HG03103 (cell line): Measurements from ENCODE around the gene CAMK2G.

Source experiments
- ATAC-seq: cut with Tn5 transposase; IDR thresholded peaks from one replicate; pipeline ENCODE4 v1.9.1; 2021; ENCODE audit warnings: low read depth; ENCODE audit not compliant: unreplicated experiment

CAMK2G gene

DNA sequence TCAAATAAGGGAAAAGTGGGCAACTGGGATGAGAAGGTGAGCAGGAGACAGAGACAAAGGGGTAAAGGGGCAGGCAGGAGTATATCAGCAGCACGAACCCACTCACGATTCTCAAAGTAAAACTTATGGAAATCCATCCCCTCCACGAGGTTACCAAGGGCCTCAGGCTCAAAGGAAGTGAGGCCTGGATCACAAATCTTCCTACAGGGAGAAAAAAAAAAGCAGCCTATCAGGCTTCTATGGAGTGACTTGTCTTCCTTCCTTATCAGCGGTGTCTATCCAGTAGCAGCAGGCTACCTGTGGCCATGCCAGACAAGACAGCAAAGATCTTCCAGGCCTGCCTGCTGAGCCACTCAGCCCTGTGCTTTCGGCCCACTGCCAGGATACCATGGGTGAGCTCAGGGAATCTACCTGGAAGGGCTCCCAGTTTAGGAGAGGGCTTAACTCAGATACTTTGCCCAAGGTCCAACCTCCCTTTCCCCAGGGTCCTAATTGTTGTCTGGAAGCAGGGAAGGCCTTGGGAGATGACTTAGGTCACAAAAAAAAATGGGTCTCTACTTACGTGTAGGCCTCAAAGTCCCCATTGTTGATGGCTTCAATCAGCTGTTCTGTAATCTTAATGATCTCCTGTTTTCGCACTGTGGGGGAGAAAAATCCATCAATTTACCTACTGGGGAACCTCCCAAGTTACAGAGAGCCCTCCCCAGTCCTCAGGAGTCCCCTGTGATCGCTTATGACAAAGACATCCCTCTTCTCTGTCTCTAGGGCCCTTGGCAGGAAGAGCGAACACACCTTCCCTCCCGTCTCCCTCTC lies 57.2 kb downstream of the CAMK2G start:
- no peak for ATAC-seq

DNA sequence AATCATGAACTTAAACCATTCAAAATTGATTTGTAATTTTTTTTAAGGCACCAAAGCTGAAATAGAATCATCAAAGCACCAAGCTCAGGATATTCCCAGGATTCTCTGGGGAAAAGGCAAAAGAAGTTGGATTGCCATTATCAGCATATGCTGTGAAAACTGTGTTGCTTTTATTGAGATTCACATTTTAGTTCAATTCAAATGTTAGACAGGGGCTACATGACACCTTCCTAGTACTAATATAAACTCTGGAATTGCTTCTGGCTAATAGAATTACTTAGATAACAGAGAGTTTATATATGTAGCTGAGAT lies 58.7 kb downstream of the CAMK2G start:
- no peak for ATAC-seq

DNA sequence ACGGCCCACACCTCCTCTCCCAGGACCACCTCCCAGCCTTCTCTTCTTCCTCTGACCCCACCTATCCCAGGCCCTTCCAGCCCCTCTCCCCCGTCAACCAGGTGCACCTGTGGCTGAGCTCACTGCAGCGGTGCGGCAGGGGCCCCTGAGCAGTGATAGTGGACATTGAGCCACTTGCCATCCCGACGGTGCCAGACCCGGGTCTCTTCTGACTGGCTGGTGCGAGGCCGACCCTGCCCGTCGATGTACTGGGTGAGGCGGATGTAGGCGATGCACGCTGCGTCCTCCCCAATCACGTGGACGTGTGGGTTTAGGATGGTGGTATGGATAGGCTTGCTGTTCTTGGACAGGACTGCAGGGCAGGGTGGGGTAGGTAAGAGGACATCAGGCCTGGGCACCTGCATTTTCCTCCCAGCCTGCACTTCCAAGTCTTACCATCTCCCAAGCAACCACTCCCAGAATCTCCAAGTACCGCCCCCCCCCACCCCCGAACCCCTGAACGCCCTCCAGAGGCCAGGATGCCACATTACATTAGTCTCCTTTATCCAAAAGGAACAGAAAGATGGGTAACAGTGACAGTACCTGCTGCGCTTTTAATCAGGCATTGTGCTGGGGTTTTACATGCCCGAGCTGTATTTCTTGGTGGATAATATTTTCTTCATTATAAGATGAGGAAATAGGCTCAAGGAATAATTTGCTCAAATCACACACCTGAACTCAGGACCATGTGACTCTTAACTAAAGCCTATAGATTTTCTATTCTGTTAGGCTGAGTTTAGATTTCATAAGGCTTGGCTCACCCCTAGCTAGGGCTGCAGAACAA lies 59.2 kb downstream of the CAMK2G start:
- no peak for ATAC-seq

DNA sequence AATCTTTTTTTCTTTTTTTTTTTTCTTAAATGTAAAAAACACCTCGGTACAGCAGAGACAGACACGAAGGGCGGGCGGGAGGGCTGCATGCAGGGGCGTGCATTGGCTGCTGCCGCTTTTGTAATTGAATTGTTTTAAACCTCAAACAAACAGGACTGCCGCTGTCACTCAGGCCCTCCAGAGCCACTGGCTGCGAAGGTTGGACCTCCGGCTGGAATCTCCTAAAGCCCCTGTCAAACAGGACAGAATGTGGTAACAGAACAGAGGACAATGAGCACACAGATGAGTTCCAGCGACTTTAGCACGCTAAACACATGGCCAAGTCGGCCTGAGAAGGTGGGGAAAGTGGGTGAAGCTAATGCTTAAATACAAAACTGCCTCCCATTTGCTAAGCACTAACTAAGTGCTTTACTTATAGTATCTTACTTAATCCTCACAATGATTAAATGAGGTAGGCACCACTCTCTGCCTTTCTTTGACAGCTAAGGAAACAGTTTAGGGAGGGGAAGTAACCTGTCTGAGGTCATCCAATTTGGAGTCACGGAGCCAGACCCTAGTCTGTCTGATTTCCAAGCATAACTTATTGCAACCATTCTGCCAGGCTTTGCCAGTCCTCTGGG lies 60.0 kb downstream of the CAMK2G start:
- no peak for ATAC-seq

DNA sequence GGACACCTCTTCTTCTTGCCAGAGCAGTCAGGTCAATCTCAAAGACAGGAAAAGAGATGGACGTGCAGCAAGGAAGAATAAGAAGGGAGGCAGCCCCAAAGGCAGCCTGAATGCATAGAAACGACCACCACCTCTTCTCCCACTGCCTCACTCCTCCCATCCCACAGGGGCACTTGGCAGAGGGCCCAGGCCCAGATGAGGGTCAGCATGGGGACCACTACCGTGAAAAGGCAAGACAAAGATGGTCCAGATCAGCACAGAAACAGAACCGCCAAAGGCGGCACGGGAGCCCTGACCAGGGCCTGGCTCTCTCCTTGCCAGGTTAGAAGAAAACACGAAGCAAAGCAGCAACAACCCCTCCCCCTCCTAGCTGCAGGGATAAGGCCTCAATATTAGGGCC lies 61.0 kb downstream of the CAMK2G start:
- ATAC-seq: no peak

DNA sequence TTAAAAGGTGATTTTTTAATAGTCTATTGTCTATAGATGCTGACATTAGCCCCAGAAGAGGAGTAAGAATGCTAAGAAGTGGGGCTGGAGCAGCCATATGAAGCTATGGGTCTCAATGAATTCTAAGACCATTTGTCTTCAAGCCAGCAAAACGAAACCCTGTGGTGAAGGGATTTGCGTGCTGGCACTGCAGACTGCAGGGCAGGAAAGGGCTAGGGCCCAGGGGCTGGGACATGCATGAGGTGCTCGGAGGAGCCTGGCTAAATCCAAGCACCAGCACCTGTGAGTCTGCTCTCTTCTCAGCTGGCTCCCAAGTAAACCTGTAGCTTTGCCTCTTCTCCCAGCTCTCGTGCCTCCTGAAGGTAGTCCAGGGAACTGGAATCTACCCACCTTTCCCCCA lies 61.7 kb downstream of the CAMK2G start:
- no peak for ATAC-seq

DNA sequence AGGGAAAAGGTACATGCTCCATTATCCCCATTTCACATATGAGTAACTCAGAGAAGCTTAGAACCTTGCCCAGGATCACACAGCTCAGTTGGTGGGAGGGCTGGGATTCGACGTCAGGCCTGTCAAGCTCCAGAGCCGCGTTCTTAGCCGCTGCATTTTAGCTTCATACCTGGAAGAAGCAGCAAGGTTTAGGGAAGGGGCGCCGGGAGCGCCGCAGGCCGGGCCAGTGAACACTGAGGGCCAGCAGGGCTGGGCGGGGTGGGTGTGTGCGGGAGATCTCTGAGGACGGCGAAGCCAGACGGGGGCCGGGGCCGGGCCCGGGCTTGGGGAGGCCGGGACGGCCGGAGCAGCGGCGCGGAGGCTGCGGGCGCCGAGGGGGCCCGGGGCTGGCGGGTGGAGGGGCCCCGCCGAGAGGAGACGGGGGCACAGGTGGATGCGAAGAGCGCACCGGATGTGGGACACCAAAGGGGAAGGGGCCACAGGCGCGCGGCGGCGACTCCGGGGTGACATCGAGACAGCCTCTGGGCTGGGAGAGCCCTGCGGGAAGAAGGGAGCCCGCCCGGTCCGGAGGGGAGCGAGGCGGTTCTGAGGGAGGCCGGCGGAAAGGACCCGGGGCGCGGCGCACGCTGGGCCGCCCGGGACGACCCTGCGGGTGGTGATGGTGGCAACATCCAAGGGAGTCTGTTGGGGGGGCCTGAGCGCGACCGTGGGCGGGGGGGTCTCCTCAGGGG lies 63.5 kb downstream of the CAMK2G start:
- peak; percentile 27 for ATAC-seq

DNA sequence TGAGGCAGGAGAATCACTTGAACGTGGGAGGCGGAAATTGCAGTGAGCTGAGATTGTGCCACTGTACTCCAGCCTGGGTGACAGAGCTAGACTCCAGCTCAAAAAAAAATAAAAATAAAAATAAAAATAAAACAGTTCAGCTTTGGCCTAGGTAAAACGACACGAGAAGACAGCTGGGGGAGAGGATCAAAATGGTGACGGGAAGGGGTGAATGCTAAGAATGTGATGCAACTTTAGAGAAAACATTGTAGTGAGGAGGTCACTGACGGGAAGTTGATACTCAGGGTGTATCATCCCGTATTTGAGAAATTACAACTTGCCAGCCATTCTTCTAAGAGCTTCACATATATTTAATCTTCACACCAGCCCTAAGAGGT lies 64.0 kb downstream of the CAMK2G start:
- ATAC-seq: no peak

DNA sequence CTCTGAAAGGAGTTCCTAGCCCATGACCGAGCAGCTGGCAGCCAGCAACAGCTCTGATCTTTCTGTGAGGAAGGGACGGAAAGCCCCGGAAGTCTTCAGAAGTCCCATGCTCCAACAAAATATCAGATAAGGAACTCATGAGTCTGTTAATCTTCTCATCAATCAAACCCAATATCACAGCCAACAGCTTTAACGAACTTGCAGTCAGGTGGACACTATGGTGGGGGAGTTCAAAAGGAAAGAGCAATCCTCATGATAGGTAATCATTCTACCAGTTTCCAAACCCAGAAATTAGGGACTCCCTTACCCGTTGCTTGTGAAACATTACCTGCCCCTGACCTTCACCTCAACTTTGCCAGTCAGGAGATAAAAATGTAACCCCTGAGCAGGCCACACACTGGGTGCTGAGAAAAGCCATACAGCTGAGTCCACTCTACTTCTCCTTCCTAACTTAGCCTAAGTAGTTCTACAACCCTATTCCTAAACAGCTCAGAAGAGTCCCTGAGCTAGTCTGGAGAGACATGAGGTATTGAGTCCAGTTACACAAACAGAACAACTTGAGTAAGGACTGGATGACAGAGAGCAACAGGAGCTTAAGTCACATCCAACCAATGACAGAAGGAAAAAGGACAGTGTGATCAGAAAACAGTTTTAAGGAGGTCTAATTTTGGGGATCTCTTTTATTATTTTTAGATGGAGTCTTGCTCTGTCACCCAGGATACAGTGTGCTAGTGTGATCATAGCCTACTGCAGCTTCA lies 65.1 kb downstream of the CAMK2G start:
- no peak for ATAC-seq

DNA sequence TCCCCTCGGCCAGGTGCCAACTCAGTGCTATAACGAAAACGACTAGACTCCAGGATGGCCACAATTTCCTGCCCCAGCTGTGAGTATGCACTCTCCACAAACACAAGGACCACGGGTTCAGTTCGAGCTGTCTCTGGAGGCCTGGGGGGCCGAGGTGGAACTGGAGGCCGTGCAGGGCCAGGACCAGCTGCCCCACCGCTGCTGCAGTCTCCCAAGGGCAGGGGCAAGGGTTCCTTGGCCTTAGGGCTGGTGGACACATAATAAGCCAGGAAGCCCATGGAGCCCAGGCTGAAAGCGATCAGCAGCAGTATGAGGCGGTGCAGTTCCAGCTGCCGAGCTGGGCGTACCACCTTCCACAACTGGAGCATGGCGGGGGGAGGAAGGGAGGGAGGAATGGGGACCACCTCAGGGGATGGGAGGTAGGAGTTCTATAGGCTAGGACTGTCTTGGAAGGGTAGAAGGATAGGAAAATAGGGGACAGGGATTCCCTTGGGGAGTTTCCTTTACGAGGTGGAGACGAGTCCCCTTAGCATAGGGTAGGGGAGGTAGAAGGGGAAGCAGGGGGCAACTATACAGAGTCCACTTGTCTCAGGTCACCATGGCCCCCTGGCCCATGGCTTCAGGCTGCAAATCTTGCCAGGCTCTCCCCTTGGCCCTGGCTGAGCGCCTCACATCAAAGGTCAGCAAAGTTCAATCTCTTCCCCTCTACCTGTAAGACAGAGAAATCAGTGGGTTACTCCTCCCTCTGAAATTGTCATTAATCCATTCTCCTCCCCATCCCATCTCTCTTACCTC lies 66.1 kb downstream of the CAMK2G start:
- no peak for ATAC-seq

DNA sequence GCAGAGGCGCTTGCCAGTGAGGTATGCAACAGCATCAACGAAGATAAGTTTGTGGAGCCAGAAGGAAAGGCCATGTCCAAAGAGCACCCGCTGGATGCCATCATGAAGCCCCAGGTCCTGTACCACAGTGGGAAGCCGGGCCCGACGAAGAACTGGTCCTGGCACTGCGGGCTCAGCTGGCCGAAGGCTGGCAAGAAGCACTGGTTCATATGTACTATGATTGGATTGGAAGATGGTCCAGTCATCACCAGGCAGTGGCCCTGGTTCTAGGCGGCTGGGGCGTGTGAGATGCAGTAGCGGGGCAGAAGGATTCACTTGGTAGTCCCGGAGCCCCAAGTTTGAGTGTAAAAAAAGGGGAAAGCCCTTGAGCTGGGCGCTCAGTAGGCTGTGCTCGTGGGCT lies 66.9 kb downstream of the CAMK2G start:
- ATAC-seq: no peak

DNA sequence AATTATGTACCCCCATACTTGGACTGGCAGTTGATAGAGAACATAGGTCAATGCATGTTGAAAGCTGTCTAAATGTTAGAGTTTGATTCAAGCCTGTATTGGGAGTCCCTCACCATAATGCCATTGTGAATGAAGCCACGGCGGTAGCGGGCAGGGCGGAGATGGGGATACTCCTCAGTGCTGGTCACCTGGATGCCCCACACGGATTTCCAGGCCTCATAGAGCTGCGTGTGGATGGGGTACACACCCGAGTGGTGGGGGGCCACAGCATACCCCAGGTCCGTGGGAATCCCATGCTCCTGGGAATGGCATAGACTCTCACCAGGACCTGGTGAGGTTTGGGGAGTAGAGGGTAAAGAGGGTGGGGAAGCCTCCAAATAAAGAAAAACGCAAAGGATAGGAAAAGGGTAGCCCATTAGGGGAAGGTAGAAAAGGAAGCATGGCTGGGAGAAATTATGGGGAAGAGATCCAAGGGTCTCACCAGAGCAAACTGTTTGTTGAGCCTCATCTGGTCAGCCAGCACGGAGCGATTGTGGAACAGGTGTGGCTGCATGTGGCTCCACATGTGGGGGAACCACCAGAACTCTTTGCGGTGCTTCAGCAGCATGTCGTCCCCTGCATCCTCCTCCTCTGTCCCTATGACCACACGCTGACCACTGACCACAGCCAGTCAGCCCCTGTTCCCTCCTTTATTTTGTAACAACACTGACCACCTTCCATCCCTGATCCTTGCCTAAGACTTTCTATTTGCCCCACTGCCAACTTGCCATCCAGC lies 68.0 kb downstream of the CAMK2G start:
- no peak for ATAC-seq

DNA sequence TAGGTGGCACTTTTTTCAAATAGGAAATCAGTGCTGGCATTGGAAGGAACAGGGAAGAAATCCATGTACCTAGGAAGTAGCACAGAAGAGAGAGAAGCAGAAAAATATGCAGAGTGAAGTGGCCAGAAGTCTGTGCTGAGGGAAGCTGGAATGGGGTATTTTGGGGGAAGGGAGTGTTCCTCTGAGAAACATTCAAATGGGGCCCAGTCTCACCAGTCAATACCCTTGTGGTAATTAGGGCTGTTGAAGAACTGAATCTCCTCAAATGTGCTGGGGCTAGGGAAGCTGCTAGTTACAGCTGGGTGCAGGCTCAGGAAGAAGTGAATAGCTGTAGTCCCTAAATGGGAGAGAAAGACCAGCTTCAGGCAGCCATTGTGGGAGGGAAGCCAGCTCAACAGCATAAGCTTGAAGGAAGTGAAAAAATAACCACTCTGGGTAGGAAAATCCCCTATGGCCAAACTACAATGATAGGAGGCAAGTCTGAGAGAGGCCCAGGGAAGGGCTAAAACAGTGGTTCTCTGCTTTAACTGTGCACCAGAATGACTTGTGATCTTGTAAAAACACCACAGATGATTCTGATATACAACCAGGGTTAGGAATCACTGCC lies 70.6 kb downstream of the CAMK2G start:
- peak; percentile 59 for ATAC-seq

DNA sequence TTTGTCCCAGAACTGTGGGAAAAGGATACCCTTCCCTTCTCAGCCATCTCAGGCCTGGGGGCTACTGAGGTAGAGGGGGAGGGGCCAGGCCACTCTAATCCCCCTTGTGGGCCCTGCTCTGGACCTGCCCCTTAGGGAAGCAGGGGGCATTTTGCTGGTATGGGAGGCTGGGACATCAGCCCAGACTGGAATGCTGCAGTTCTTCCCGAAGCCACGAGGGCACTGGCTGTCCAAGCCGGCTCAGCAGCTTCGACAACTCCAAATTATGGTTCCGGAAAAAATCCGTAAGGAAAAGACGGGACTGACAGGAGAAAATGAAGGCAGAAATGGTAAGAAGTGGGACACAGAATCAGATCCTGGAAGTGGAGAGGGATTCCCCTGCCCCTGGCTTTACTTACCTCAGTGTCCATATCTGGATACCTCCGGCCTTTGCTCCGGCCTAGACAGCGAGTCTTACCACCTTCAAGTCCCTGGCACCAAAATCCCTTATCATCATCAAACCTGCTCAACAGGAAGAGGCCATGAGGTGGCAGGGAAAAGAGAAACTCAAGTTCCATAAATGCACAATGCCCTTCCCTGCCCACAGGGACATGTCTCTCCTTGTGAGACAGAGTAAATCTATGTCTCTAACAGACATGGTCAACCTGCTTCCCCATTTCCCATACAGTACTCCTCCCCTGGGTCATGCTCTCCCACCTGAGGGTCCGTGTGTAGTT lies 71.9 kb downstream of the CAMK2G start:
- ATAC-seq: no peak

DNA sequence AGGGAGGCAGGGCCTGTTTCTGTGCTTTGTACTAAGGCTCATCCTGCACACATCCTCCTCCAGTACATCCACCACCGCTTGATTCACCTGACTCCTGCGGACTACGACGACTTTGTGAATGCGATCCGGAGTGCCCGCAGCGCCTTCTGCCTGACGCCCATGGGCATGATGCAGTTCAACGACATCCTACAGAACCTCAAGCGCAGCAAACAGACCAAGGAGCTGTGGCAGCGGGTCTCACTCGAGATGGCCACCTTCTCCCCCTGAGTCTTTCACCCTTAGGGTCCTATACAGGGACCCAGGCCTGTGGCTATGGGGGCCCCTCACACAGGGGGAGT lies 73.1 kb downstream of the CAMK2G start:
- ATAC-seq: no peak

DNA sequence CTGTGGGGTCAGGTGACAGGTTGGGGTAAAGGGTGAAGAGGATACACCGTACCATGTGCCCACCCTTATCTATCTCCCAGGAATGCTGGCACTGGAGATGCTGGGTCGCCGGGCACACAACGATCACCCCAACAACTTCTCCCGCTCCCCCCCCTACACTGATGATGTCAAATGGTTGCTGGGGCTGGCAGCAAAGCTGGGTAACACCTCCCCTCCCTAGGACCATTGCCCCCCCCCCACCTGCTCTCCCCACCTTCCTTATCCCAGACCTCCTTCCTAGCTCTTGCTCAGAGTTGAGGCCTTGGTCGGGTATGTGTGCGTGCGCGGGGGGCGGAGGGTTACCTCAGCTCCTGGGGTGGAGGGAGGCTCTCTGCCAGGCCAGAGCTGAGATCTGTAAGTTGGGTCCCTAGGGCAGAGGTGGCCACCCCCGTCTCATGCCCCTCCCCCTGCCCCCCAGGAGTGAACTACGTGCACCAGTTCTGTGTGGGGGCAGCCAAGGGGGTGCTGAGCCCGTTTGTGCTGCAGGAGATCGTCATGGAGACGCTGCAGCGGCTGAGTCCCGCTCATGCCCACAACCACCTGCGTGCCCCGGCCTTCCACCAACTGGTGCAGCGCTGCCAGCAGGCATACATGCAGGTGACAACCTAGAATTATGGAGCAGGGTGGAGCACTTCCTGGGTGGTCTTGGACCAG lies 73.6 kb downstream of the CAMK2G start:
- ATAC-seq: no peak

DNA sequence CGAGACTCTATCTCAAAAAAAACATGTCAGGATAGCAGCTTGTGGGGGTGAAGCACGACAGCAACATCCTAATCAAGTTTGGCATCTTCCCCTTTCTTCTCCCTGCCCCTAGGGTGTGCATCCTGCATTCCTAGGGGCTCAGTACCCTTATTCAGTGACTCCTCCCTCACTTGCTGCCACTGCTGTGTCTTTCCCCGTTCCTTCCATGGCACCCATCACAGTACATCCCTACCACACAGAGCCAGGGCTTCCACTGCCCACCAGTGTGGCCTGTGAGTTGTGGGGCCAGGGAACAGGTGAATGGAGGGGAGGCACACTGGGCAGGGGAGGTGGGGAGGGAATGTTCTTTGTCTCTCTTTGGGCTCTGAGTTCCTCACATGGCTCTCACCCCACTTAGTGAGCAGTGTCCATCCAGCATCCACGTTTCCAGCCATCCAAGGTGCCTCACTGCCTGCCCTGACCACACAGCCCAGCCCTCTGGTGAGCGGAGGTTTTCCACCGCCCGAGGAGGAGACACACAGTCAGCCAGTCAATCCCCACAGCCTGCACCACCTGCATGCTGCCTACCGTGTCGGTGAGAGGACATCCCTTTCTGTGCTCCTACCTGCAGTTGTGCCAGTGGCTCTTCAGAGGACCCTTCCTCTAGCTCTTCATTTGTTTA lies 74.3 kb downstream of the CAMK2G start:
- no peak for ATAC-seq
